ENCODE data around the gene TIMM29.

The TIMM29 gene

DNA sequence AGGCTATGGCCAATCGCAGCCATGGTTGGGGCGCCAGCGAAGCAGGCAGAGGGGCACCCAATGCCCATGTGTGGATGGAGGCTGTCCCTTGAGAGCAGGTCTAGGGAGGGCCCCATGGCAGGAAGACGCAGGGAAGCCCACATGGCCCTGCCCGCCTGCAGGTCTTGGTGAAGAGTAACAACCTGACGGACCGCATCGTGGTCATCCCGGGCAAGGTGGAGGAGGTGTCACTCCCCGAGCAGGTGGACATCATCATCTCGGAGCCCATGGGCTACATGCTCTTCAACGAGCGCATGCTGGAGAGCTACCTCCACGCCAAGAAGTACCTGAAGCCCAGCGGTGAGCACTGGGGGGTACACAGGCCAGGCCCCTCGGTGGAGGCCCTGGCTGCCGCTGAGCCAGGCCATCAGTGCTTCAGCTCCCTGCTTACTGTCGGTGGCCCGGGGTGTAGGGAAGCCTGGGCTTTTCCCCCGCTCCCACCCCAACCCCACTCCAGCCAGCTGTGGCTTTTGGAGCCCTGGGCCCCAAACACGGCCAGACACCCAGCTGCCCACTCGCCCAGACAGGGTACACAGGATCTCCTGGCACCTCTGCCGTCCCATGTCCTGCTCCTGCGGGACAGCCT lies 14.8 kb upstream of the TIMM29 start:
- Histone ChIP-seq H3K27me3 (replicated peaks; ENCODE audit: control insufficient read depth, insufficient read depth, low read length) (no peaks in the 10 kb centered on the region), H3K4me3 (replicated peaks; ENCODE audit: low read depth, low read length) (no peak overlapping the region), H3K36me3 (ENCODE audit: control insufficient read depth, insufficient read depth, low read length) (peaks cover 31% of the 10 kb centered on the region)
- TF ChIP-seq, protein P1, sequence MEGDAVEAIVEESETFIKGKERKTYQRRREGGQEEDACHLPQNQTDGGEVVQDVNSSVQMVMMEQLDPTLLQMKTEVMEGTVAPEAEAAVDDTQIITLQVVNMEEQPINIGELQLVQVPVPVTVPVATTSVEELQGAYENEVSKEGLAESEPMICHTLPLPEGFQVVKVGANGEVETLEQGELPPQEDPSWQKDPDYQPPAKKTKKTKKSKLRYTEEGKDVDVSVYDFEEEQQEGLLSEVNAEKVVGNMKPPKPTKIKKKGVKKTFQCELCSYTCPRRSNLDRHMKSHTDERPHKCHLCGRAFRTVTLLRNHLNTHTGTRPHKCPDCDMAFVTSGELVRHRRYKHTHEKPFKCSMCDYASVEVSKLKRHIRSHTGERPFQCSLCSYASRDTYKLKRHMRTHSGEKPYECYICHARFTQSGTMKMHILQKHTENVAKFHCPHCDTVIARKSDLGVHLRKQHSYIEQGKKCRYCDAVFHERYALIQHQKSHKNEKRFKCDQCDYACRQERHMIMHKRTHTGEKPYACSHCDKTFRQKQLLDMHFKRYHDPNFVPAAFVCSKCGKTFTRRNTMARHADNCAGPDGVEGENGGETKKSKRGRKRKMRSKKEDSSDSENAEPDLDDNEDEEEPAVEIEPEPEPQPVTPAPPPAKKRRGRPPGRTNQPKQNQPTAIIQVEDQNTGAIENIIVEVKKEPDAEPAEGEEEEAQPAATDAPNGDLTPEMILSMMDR (IDR thresholded peaks at IDR 0.05; ENCODE audit: insufficient read depth, low read length, poor library complexity, severe bottlenecking) = no peak
- DNase-seq (ENCODE audit: extremely low read depth, insufficient read length) = no peak

DNA sequence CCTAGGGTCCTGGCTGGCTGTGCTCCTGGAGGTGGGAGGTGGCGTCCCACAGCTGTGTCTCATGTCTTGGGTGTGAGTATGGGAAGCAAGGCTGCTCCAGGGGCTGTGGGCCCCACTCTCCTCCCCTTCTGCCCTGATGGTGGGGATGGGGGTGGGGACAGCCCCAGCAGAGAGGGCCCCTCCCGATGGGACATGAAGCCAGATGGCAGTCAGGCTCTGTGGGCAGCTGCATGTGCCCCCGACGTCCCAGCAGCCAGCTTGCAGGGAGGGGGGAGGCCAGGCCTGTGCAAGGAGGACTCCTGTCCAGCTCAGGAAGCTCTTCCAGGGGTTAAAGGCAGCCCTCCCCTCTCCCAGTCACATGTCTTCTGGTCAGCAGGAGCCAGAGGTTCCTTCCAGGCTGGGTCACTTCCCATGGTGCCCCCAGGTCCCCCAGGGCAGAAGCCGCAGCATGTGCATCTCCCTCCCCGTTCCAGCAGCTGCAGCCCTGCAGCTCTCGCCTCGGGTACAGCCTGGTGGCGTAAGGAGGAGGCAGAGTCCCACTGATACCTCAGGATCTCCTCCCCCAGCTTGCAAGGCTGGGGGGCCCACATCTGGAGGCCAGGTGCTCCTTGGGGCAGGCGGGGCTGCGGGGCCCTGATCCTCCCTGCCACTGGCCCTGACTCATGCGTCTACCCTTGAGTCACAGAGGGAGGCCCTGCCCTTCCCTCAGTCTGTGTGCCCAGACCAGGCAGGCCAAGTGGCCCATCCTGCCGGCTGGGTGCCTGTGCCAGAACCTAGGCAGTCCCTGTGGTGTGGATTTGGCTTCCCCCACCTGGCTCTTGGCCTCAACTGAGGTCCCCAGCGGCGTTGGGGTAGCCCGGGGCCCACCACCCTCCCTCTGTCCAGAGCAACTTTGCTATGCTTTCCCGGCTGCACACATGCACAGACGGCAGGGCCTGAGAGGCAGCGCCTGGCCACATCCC lies 13.2 kb upstream of the TIMM29 start:
- TF ChIP-seq, protein P1 (IDR thresholded peaks at IDR 0.05; ENCODE audit: insufficient read depth, low read length, poor library complexity, severe bottlenecking) = no peak
- no peaks in the 10 kb centered on the region for H3K27me3 ChIP-seq (replicated peaks; ENCODE audit: control insufficient read depth, insufficient read depth, low read length)
- H3K36me3 ChIP-seq (ENCODE audit: control insufficient read depth, insufficient read depth, low read length) = peaks cover 32% of the 10 kb centered on the region
- no peak for DNase-seq (ENCODE audit: extremely low read depth, insufficient read length)
- no peak overlapping the region for H3K4me3 ChIP-seq (replicated peaks; ENCODE audit: low read depth, low read length)

DNA sequence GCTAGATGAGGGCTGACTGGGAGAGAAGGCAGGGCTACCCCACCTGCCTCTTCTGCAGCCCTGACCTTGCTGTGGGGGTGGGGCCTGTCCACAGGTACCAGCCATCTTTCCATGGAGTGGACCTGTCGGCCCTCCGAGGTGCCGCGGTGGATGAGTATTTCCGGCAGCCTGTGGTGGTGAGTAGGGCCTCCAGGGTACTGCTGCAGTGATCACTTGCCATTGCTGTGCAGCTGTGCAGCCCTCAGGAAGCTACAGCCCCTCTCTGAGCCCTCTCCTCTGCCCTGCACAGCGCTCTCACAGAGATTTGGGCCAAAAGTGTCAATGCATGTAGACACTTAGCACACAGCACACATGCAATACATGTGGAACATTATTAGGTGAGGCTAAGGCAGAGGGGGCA lies 12.0 kb upstream of the TIMM29 start:
- TF ChIP-seq, protein P1 (IDR thresholded peaks at IDR 0.05; ENCODE audit: insufficient read depth, low read length, poor library complexity, severe bottlenecking) = no peak
- Histone ChIP-seq H3K4me3 (replicated peaks; ENCODE audit: low read depth, low read length) (no peak overlapping the region), H3K27me3 (replicated peaks; ENCODE audit: control insufficient read depth, insufficient read depth, low read length) (no peaks in the 10 kb centered on the region), H3K36me3 (ENCODE audit: control insufficient read depth, insufficient read depth, low read length) (peaks cover 34% of the 10 kb centered on the region)
- no peak for DNase-seq (ENCODE audit: extremely low read depth, insufficient read length)

DNA sequence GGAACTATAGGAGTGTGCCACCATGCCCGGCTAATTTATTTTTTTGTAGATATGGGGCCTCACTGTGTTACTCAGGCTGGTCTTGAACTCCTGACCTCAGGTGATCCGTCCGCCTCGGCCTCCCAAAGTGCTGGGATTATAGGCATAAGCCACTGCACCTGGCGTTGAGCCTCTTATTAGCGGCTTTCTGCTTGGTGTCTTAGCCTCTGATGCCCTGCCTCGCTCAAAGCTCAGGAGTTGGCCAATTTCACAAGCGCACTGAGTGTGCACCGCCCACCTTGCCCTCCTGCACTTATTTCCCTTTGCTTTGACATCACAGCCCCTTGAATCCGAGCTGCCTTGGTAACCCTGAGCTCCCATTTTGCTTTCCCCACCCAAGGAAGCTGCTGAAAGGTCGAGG lies 10.3 kb upstream of the TIMM29 start:
- DNase-seq (ENCODE audit: extremely low read depth, insufficient read length) = no peak
- no peaks in the 10 kb centered on the region for H3K27me3 ChIP-seq (replicated peaks; ENCODE audit: control insufficient read depth, insufficient read depth, low read length)
- peaks cover 33% of the 10 kb centered on the region for H3K36me3 ChIP-seq (ENCODE audit: control insufficient read depth, insufficient read depth, low read length)
- H3K4me3 ChIP-seq (replicated peaks; ENCODE audit: low read depth, low read length) = no peak overlapping the region
- TF ChIP-seq, protein P1 (IDR thresholded peaks at IDR 0.05; ENCODE audit: insufficient read depth, low read length, poor library complexity, severe bottlenecking) = no peak

DNA sequence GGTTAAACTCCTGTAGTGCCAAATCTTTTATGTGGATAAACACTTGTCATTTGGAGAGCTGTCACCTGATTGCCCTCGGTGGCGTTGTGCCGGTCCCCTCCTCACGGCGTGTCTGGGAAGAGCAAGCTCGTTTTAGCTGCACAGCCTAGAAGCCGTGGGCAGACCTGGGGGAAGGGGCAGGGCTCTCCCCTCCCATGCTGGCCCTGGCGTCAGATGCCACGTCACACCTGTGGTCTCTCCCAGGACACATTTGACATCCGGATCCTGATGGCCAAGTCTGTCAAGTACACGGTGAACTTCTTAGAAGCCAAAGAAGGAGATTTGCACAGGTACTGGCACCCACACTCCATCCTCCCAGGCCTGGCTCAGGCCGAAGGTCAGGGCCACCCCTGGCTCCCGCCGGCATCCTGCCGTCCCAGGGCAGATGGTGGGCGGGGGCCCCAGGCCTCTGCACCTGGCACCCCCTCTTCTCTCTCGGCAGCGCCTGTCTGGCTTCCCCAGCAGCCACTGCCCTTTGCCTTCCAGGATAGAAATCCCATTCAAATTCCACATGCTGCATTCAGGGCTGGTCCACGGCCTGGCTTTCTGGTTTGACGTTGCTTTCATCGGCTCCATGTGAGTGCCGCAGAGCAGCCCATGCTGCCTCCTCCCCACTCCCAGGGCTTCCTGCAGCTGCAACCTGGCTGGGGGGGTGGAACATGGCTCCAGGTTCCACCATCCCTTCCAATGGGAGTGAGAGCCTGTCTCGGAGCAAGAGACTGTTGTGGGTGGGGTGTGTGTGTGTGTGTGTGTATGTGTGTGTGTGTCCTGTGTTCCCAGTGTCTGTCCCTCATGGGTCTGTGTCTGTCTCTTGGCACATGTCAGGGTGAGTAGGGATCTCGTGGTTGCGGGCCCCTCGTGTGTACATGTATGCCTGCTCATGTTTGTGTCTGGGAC lies 9.0 kb upstream of the TIMM29 start:
- Histone ChIP-seq H3K36me3 (ENCODE audit: control insufficient read depth, insufficient read depth, low read length) (peaks cover 37% of the 10 kb centered on the region), H3K4me3 (replicated peaks; ENCODE audit: low read depth, low read length) (no peak overlapping the region), H3K27me3 (replicated peaks; ENCODE audit: control insufficient read depth, insufficient read depth, low read length) (no peaks in the 10 kb centered on the region)
- TF ChIP-seq, protein P1 (IDR thresholded peaks at IDR 0.05; ENCODE audit: insufficient read depth, low read length, poor library complexity, severe bottlenecking) = no peak
- no peak for DNase-seq (ENCODE audit: extremely low read depth, insufficient read length)

Data from GM06990 (cell line).